Omental fat pad (tissue), 4 donors: ENCODE measurements around the gene U2AF2. TPM values are rescaled to one million over a fixed set of nuclear protein-coding genes. Genes with fewer than 3 reads are reported as not detected.

Experiments used
- ATAC-seq: fragments of 150-250 bp; one replicate; pipeline ENCODE4 v1.9.1; 2016; ENCODE audit warnings: mild to moderate bottlenecking, moderate library complexity; ENCODE audit not compliant: low FRiP score
- DNase-seq: peaks from one replicate; pipeline ENCODE4 v3.0.0-alpha.2; 2019; ENCODE audit warnings: low spot score
- CTCF ChIP-seq, 3 donors: fragments of 450-650 bp; IDR thresholded peaks; one replicate each; pipeline ENCODE4 v1.5.1; 2016 to 2017; ENCODE audit warnings: antibody characterized with exemption in 3 of 3, mild to moderate bottlenecking in 3 of 3, moderate library complexity in 2 of 3
- total RNA-seq, 4 donors: library from RNA; depleted of rRNA; stranded (reverse); fragments of >200 nt; gene quantifications; one replicate each; pipeline ENCODE4 v1.1.0, GENCODE V29; 2016

Gene U2AF2
- total RNA-seq, 4 donors from 2014 or later = 55.2 to 132 (median 86.1) TPM

DNA sequence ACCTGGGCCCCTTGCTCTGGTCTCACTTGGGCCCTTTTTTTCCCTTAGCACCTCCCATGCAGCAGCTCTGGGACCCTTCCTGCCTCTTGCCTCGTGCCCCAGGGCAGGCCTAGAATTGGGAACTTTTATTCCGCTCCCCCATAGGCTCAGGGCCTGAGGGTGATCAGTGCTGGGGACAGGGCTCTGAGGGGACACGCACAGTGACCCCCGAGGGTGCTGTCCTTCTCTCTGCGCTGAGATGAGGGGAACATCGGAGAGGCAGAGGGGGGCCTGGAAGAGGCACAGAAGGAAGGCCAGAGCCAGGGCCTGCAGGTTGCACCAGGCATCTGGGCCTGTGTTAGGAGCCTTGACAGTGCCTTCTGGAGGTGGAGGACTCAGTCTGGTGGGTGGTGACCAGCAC is 30.9 kb downstream of the U2AF2 start:
- no peak for ATAC-seq
- TF ChIP-seq CTCF (IDR thresholded peaks at IDR 0.05) = no peak

DNA sequence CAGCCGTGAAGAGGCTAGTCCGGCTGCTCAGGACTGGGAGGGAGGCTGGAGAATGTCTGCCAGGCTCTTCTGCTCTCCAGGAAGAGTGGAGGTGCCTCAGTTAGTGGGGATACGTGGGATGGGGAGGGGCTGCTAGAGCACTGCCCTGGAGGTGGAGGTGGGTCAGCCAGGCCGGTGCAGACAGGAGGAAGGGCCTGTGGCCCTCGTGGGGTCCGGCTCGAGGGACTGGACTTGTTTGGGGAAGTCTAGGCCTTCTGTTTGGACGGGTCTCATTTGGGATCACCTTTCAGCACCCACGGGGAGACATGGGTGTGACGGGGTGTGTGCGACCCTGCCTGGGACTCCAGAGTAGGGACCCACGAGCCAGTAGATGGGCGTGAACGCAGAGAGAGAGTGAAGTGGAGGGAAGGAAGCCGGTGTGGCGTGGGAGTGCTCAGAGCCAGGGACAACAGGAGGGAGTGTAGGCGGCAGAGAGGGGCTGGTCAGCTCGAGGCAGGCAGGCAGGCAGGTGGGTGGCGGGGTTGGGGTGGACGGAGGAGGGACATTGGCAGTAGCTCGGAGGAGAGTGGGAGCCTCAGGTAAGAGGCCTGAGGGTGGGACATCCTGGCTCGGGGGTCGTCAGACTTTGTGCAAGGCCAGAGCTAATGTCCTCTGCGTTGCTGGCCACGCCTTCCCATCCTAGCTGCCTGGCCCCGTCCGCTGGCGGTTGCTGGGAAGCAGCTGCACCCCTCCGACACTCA is 31.6 kb downstream of the U2AF2 start:
- no peak for TF ChIP-seq CTCF (IDR thresholded peaks at IDR 0.05)
- DNase-seq (no peak), ATAC-seq (no peak)

More for the DNA sequence above, 30.9 kb downstream of the U2AF2 start:
- DNase-seq = no peak

- DNase-seq (no peak), ATAC-seq (no peak)
- TF ChIP-seq CTCF (IDR thresholded peaks at IDR 0.05) = no peak
Observed at GRCh38 chr19:55687281-55688201, 32.7 kb downstream of the U2AF2 start.

- DNase-seq (no peak), ATAC-seq (no peak)
Observed at GRCh38 chr19:55688422-55689218, 33.8 kb downstream of the U2AF2 start.

DNA sequence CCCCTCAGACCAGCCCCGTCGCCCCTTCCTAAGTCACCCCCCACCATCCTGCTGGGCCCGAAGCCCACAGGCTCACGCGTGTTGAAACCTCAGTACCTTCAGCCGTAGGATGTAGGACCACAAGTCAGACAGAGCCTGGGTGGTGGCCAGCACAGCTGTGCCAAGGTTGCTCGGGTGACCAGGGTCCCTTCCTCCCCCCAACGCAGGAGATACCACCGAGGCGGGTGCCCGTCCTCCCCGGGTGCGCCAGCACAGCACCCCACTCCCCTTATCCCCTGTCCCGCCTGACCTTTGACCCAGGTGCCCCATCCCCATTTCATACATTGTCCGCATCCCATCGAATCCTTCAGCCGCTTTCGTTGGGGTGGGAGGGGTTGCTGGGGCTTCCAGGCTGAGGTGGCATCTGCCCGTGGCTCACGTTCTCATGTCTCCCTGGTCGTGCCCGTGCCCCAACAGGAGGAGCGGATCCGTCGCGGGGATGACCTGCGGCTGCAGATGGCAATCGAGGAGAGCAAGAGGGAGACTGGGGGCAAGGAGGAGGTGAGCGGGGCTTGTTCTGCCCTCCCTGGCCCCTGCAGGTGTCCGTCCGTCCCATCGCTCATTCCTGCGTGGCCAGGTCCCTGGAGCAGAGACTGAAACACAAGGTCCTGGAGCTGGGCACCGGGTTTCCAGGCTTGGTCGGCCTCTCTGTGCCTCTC is 34.7 kb downstream of the U2AF2 start:
- TF ChIP-seq CTCF (IDR thresholded peaks at IDR 0.05) = no peak
- DNase-seq = no peak
- no peak for ATAC-seq

More at GRCh38 chr19:55688422-55689218, 33.8 kb downstream of the U2AF2 start:
- TF ChIP-seq CTCF (IDR thresholded peaks at IDR 0.05) = no peak

DNA sequence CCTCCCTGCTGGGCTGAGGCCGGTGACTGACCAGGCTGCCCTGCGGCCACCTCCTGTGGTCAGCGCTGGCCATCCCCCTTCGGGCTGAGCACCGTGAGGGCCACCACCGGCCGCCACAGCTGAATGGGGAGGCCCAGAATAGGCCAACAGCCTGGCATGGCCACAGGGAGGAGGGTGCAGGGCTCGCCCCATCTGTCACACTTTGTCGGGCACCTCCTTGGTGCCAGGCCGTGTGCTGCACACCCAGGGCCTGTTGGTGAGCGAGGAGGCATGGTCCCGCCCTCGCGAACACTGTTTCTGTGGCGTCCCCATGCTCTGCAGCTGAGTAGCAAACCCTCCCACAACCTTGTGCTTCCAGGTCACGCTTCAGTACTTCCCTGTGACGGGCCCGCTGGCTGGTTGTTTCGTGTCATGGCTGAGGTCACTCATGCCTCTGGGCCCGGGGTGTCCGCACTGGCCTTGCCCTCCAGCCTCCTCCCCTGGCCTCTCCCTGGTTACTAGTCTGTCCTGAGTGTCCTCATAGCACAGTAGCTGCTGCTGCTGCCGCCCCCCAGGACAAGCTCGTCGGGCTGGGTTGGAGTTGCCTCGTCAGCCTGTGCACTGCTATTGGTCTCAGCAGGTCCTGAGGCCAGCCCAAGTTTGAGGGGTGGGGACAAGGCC is 35.4 kb downstream of the U2AF2 start:
- DNase-seq = no peak
- TF ChIP-seq CTCF (IDR thresholded peaks at IDR 0.05) = no peak
- ATAC-seq = no peak
